CD4-positive, alpha-beta T cell treated with Interleukin-6 at 100 ng/mL for 8 hours (primary cell): ENCODE measurements around the gene TTC21B.
"Not testable (repeated sequence)": the region's sequence is repeated elsewhere in the genome, so short reads cannot be mapped to it uniquely, and the experiment has no call there.

ENCODE experiments used
- DNase-seq: peaks from one replicate; pipeline ENCODE4 v3.0.0-alpha.2; 2020; ENCODE audit warnings: mixed read lengths, low spot score

The TTC21B gene

DNA sequence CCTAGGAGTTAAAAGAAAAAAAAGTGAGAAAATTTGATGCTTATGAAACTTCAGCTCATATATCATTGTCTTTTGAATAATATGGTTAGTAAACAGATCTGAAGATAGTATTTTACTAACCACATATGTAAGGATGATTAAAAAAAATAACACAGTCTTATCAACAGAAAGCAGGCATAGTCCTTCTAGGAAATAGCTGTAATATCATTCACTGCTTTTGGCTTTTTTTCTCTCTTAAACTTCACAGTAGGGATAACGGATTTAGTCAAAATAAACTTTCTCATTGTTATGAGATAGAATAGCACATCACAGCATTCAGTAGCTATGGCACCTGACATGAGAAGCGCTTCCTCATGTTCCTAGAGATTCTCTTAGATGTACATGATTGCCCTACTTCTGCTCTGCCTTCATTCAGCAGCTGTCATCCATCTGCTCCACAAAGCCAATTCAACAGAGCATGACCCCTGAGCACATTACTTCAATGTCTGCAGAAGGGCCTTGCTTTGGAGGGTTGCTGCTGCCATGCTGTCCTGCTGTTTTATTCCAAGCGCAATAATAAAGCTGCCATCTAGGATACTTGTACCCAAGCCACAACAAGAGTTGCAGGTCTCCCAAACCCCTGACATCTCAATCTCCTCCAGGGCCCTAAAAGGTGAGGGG is 67.0 kb downstream of the TTC21B start:
- DNase-seq: no peak

DNA sequence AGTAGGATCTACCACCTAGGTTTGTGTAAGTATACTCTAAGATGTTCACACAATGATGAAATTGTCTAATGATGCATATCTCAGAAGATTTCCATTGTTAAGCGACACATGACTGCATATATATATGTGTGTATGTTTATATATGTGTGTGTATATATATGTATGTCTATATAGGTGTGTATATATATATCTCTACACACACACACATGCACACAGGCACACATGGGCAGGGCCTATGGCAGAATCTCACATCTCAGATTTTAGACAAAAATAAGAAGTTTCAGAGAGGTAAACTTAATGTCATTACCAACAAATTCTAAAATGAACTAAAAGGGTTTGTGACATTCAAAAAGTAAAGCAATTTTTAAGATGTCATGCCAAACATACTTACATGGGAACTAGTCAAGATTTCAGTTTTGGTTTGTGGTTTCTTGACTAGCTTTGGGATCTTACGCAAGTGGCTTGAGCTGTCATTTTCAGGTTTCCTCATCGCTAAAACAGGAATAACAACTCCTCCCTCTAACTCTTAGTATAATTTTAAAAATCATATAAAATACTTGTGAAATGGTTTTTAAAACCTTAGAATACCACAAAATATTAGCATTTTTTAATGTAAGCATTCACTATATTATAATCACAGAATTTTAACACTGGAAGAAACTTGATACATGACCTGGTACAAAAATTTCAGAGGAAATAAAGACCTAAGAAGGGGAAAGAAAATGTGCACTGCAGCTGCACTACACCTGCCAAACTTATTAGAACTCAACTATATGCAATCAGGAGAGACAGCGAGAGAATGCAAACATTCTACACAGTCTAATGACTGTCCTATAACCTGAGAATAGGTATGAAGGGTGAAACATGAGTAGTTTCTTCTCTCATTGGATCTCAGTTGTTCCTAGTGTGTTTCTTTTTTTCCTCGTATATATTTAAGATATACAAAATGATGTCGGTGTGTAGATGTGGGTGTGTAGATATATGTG is 75.7 kb downstream of the TTC21B start:
- no peak for DNase-seq

DNA sequence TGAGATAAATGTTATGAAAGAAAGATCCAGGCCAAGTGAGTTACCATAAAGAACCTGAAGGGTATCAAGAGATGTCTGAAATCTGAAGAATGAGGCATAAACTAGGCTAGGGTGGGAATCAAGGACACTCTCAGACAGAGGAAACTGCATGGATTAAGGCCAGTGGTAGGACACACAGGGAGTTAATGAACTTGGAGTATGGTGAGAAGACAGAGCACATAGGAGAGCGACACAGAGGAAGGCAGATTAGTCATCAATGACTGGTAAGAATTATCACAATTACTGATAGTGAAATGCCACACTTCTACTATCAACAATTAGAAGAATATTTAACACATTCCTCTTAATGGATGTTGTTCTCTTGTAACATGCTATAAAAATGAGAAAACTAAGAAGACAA is 76.9 kb downstream of the TTC21B start:
- DNase-seq: no peak

DNA sequence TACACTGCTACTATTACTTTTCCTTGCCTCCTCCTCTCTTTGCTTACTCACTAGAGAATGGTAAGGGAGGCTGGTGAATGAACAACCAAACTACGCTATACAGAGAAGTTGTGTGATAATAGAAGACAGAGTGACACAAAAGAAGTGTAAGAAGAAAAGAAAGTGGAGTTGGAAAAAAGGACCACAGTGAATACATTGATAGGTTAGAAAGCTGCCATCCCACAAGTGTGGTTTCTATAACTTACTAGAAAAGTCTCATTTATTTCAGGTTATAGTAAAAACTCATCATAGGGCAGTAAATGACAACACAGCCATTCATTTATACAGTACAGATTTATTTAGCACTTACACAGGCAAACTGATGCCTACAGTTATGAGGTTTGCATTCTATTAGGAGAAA is 77.3 kb downstream of the TTC21B start:
- DNase-seq: no peak

DNA sequence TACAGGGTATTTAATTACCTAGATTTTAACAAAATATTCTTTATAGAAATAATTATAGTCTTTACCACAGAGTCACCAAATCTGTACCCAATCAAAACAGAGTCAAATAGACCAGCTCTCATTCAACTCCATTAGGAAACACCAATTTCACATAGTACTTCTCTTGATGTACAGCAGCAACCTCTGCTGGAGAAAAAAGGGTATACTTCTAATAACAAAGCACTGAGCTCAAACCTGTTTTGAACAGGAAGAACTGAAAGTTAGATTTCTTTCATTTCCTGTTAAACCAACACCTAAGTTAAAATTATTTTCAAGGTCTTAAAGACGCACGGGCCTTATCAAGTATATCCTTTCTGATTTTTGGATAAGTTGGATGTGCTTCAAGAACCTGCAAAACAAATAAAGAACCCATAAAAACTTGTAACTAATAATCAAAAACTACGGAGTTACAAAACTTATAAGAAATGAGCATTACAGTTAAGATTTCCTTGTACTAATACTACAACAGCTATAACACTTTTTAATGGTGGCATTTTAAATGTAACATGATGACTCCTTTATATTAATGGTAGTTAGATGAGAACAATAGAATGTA is 79.0 kb downstream of the TTC21B start:
- peak; percentile 56 for DNase-seq

DNA sequence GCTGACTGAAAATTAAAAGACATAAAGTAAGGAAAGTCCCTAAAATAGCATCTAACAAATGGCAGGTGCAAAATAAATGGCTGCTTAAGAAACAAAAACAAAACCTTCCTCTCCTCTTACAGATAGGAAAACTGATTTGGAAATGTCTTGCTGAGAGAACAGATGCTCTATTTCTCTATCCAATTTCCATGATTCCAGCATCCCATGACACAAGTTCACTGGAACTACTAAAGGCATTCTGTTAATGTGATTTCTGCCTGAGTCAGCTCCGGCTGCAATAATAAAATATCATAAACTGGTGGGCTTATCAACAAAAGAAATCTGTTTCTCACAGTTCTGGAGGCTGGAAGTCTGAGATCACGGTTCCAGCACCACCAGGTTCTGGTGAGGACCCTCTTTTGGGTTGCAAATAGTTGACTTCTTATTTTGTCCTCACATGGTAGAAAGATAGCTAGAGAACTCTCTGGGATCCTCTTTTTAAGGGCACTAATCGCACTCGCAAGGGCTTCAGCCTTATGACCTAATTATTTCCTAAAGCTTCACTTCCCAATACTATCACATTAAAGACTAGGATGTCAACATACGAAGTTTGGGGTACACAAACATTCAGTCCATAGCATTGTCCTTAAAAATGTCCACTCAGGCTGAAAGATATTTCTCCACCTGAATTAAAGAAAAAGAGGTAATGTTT is 81.3 kb downstream of the TTC21B start:
- no peak for DNase-seq

DNA sequence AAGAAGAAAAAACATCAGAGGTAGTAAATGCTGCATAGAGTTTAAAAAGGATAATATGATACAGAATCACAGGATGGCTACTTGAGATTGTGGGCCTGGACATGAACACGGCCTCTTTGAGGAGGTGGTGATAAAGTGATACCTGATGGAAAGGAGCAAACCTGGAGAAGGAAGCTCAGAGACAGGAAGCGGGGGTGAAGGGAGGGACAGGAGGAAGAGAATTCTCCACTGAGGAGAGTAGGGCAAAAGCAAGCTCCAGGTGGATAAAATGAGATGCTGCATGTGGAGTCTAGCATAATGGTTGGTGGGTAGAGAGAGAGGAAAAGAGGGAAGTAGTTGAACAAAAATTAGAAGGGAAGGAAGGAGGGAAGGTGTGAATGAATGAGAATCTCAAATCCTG is 82.6 kb downstream of the TTC21B start:
- no peak for DNase-seq

DNA sequence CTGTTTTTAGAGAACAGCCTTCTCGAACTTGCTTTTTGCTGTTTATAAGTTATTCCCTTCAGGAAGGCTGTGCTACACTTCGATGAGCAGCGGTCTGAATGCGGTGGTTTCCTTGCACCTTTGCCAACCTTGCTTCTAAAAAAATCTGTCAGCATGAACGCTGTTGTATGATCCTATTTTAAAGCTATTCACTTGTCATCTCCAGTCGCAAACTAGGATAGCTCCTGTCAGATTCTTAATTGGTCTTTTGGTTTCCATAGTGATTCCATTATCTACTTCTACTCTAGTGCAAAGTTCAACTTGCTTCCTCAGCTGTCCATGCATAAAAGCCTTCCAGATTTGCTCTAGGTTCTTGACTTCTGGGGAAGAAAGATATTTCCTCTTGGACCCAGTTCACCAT is 83.2 kb downstream of the TTC21B start:
- DNase-seq: no peak

DNA sequence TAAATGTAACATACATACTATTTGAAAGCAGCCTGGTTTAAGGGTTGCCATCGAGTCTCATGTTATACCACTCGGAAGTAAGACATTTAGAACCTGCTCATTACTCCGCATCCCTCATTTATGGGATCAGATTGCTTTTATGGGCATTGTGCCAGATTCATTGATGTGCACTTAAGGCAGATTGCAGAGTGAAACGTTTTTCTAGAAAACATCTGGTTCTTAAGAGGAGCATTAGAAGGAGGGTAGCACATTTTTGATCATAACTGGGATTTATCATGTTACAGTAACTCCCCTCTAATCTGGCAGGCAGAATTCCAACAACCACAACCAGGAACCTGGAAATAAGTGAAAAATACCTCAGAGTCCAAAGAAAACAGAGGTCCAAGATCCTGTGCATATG is 85.4 kb downstream of the TTC21B start:
- DNase-seq: no peak

DNA sequence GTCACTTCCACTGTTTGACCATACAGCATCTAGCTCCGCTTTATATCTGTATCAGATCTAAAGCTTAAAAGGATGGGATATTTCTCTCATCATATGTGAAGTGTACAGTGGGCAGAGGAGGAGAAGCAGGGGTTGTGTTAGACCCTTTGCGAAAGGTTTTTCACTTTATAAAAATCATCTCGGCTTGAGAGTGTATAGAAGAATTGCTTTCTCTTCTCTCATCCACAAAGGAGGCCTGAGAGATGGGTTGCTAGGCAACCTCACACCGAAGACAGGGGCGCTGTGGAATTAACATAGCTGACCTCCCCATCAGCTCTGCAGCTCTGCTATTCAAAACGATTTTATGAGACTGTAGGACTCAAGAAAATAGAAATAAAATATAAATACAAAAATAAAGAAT is 89.3 kb downstream of the TTC21B start:
- no peak for DNase-seq

DNA sequence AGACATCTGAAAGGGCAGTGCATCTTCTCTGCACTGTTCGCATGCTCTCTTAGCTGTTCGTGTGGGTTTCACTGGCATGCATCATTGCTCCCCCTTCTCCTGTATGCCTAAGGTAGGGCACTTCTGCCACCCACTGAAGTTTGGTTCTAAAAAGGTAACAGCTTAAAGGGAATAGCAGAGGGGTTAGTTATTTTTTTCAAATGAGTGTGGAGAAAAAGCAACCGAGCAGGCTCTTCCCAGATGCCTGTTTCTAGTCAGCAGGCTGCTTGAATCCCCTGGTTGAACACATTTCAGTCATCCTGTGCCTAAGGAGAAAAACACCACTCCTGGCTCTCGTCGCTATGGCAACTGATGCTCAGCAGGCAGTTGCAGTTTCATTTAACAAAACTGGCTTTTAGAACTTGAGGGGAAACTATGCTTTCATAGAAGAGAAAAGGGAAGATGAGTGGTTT is 89.7 kb downstream of the TTC21B start:
- no peak for DNase-seq

DNA sequence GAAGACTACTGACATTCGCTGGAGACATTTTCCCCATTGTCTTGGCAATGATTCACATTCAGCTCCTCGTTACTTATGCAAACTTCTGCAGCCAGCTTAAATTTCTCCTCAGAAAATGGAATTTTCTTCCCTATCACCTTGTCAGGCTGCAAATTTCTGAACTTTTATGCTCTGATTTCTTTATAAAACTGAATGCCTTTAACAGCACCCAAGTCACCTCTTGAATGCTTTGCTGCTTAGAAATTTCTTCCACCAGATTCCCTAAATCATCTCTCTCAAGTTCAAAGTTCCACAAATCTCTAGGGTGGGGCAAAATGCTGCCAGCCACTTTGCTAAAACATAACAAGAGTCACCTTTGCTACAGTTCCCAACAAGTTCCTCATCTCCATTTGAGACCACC is 92.5 kb downstream of the TTC21B start:
- DNase-seq: not testable (repeated sequence)

DNA sequence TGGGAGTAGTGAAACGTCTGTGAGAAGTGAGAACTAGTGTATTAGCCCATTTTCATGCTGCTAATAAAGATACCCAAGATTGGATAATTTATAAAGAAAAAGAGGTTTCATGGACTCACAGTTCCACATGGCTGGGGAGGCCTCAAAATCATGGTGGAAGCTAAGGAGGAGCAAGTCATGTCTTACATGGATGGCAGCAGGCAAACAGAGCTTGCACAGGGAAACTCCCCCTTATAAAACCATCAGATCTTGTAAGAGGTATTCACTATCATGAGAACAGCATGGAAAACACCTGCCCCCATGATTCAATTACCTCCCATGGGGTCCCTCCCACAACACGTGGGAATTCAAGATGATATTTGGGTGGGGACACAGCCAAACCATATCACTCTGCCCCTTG is 93.9 kb downstream of the TTC21B start:
- DNase-seq: not testable (repeated sequence)

DNA sequence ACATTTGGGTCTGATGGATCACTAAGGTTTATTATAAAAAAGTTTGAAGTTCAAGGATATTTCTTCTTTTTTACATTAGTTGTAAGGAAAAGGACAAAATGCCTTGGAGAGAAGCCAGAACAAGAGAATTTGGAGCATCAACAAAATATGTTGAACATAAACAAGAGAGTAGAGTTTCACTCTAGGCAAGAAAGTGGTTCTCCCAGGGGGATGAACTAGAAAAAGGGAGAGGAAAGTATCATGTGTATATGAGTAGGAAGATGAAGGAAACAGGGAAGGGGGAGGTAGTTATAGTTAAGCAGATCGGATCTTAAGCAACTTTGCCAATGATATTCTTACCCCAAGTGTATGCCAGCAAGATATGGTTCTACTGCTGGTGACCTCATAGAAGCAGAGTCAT is 95.7 kb downstream of the TTC21B start:
- no peak for DNase-seq

DNA sequence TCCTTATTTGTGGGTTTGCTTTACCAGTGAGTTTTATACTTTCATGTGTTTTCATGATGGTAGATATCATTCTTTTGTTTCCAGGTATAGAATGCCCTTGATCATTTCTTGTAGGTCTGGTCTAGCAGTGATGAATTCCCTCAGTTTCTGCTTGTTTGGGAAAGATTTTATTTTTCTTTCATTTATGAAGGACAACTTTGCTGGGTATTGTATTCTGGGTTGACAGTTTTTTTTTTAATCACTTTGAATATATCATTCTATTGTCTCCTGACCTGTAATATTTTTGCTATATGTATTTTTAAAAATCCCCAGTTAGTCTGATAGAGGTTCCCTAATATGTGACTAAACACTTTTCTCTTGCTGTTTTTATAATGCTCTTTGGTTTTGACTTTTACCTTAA is 101.2 kb downstream of the TTC21B start:
- DNase-seq: no peak

DNA sequence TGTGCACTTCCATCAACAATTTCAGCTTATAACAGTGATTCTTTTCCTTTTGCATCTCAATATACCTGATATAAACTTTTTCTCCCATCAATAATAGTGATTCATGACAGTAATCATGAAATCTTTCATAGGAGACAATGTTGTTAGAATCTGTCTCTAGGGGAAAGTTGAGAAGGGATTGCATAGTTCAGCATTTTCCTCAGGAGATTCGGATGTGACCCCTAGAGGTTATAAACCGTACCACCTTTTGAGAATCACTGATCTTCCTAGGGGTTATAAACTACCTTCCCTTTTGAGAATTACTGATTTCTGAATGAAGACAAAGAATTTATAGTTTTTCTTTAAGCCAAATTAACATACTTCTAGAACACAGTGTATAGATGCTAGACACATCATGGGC is 106.6 kb downstream of the TTC21B start:
- DNase-seq: no peak

DNA sequence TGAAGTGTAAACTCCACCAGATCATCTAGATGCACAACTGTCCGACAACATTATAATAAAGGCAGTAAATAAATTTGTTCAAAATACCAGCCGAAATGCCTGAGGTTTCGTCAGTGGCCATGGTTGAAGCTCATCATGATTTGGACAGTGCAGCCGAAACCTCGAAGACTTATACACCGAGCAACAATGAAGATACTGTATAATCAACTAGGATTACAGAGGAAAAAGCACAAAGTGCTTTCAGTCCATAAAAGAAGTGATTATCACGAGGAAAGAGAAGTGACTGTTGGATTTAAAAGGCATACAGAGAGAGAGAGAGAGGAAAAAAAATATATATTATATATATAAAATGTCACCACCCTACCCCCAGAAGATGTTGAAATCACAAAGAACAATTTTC is 107.5 kb downstream of the TTC21B start:
- no peak for DNase-seq

DNA sequence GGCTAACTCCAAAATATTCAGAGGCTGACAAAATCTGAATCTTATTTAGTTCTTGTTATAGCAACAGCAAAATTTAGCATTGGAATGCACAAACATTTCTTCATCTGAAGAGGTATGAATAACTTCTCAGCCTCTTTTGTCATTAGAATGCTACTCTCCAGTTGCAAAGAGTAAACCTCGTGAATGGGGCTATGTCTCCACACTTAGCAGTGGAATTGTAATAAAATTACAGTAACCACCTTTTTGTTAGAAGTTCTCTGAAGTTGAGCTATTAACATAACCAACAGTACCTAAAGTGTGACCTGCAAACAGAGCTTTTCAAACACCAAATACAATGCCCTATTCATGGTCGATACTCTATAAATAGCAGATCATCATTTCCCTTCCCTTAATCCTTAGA is 109.4 kb downstream of the TTC21B start:
- DNase-seq: no peak

DNA sequence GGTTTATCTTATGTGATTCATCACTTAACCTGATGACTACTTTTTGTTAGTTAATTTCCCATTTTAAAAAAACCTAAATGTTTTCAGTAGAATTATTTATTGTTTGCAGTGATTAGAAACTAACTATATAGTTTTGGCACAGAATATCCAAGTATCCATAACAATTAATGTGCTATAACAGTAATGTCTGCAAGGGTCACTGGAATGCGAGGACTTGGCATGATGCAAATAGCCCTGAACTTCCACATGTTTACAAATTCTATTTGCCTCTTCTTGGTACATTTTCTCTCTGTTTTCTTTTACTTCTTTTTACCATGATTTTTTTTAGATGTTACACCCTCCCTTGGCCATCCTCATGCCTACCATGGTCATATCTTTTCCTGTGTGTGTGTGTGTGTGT is 110.2 kb downstream of the TTC21B start:
- DNase-seq: no peak

DNA sequence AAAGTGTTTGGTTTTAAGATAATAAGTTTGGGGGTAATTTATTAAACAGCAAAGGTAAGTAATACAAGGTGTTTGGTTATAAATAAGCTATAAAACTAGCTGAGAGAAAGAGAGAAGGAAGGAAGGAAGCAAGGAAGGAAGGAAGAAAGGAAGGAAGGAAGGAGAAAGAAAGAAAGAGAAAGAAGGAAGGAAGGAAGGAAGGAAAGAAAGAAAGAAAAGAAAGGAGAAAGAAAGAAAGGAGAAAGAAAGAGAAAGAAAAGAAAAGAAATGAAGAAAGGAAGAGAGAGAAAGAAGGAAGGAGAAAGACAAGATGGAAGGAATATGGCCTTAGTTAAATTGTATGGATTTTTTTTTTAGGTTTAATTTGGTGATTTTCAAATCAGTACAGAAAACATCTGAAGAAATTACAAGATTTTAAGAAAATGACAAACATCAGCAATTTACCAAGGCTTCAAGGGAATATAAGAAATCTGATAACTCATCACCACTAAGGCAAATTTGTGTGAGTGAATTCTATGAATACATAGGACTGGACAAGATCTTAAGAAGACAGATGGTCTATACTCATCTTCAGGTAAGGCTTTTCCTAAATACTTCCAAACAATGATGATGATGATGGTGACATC is 113.1 kb downstream of the TTC21B start:
- no peak for DNase-seq

DNA sequence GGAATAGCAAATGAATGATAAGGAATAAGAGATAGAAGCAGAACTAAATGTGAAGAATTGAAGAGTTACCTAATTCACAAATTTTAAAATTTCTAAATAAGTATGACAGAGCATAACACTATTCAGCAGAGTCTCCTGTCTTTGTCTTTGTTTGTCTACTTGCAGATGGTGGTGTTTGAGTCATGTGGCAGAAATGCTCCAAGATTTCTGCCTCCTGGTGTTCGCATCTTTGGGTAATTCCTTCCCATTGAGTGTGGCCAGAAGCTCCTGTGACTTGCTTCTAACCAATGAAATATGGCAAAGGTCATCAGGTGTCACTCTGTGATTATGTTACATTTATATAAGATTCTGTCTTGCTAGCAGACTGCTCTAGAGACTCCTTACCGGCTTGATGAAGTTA is 114.0 kb downstream of the TTC21B start:
- DNase-seq: no peak

DNA sequence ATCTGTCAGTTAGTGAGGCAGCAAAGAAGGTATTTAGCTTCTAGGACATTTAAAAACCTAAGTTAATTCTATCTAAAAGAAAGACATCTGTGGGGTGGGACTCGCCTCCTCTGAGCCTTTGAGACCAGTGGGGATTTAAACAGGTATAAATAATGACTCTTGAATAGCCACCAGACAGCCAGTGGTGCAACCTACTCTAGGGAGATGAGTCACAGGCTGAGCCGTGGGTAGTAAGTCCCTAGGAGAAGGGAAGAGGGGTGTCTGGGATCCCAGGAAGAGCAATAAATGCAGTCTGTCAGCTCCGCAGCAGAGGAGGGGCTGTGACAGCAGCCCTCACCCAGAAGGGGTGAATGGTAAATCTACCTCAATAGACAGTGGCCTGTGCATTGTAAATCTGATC is 116.5 kb downstream of the TTC21B start:
- DNase-seq: no peak
